OCI-LY7 (cell line): ENCODE measurements around the gene HRAS. TPM values are rescaled to one million over a fixed set of nuclear protein-coding genes. Genes with fewer than 3 reads are reported as not detected.

Experiments
- BruUV-seq: library from RNA; stranded (reverse); fragments of 400-500 nt; replicated peaks from 2 replicates; lab custom pipeline; 2021; lab: Mats Ljungman, UMichigan
- CTCF ChIA-PET: fragments of 300-600 bp; sonication (Branson Sonifier 250); formaldehyde crosslinking; loops from one replicate; lab custom pipeline; 2022; ENCODE audit warnings: antibody characterized with exemption; ENCODE audit not compliant: unreplicated experiment; lab: Charles Lee
- POLR2A ChIA-PET: fragments of 300-600 bp; sonication (Branson Sonifier 250); formaldehyde crosslinking; loops from one replicate; lab custom pipeline; 2022; ENCODE audit warnings: antibody characterized with exemption; lab: Charles Lee
- DNase-seq: peaks from one replicate; pipeline ENCODE4 v3.0.0-alpha.2; 2015; ENCODE audit warnings: low spot score
- H2AFZ ChIP-seq: fragments of 200-600 bp; sonication (generic), shearing (Covaris generic); 2 replicates; pipeline ENCODE4 v1.6.1; 2014; ENCODE audit warnings: mild to moderate bottlenecking, antibody characterized with exemption, low read length, moderate library complexity
- H3K27ac ChIP-seq: fragments of 200-600 bp; sonication (generic); 2 replicates; pipeline ENCODE4 v1.5.1; 2014; ENCODE audit warnings: mixed run types, low read depth, mild to moderate bottlenecking, moderate library complexity, low read length, inconsistent platforms; ENCODE audit not compliant: poor library complexity, severe bottlenecking
- H3K36me3 ChIP-seq: fragments of 200-600 bp; sonication (generic); 2 replicates; pipeline ENCODE4 v1.6.1; 2014; ENCODE audit warnings: mild to moderate bottlenecking, antibody characterized with exemption, low read length, moderate library complexity, mixed read lengths; ENCODE audit not compliant: insufficient read depth
- H3K4me1 ChIP-seq: fragments of 200-600 bp; sonication (generic); 2 replicates; pipeline ENCODE4 v1.5.1; 2014; ENCODE audit warnings: mild to moderate bottlenecking, low read length; ENCODE audit not compliant: insufficient read depth, poor library complexity, severe bottlenecking
- H3K4me2 ChIP-seq: fragments of 200-600 bp; sonication (generic); 2 replicates; pipeline ENCODE4 v1.6.1; 2014; ENCODE audit warnings: mild to moderate bottlenecking, low read length
- H3K4me3 ChIP-seq: fragments of 200-600 bp; sonication (generic); 2 replicates; pipeline ENCODE4 v1.5.1; 2014; ENCODE audit warnings: mild to moderate bottlenecking, low read depth, low read length; ENCODE audit not compliant: poor library complexity, severe bottlenecking
- H3K79me2 ChIP-seq: fragments of 200-600 bp; sonication (generic); 2 replicates; pipeline ENCODE4 v1.6.1; 2016; ENCODE audit warnings: low read depth, mild to moderate bottlenecking, low read length, moderate library complexity, mixed read lengths; ENCODE audit not compliant: insufficient read depth
- H3K9me2 ChIP-seq: fragments of 200-600 bp; sonication (generic); 2 replicates; pipeline ENCODE4 v1.6.1; 2016; ENCODE audit warnings: mild to moderate bottlenecking, low read length, mixed read lengths; ENCODE audit not compliant: insufficient read depth
- H3K9me3 ChIP-seq: fragments of 200-600 bp; sonication (generic); 2 replicates; pipeline ENCODE4 v1.6.1; 2014; ENCODE audit warnings: mild to moderate bottlenecking, mixed run types, low read length, mixed read lengths
- H4K20me1 ChIP-seq: fragments of 200-600 bp; sonication (generic); 2 replicates; pipeline ENCODE4 v1.6.1; 2014; ENCODE audit warnings: mild to moderate bottlenecking, antibody characterized with exemption, low read length, moderate library complexity, mixed read lengths; ENCODE audit not compliant: insufficient read depth
- CTCF ChIP-seq: fragments of 200-600 bp; sonication (generic); conservative IDR thresholded peaks from 2 replicates; pipeline ENCODE4 v1.5.1; 2014; ENCODE audit warnings: mild to moderate bottlenecking, antibody characterized with exemption, low read length, moderate library complexity, mixed read lengths
- EZH2phosphoT487 ChIP-seq: fragments of 200-600 bp; sonication (generic); IDR thresholded peaks from 2 replicates; pipeline ENCODE4 v1.6.1; 2018; ENCODE audit warnings: low read depth, borderline replicate concordance, mild to moderate bottlenecking, mixed run types, antibody characterized with exemption, low read length, moderate library complexity, mixed read lengths
- intact Hi-C: fragments of 100-400 bp; cut with micrococcal nuclease; formaldehyde crosslinking; loops from one replicate; pipeline ENCODE4 v1.10.0; 2022; ENCODE audit not compliant: unreplicated experiment
- total RNA-seq, 2 experiments: library from RNA; depleted of rRNA in 1 of 2; stranded (reverse); fragments of >200 nt in 1 of 2; shearing (Covaris generic) in 1 of 2; gene quantifications; 2 replicates each; pipeline ENCODE4 v1.2.3, GENCODE V29; 2014 to 2022

HRAS gene
- total RNA-seq, 2 experiments from 2014 or later, result 46.9 to 53.0 TPM

DNA sequence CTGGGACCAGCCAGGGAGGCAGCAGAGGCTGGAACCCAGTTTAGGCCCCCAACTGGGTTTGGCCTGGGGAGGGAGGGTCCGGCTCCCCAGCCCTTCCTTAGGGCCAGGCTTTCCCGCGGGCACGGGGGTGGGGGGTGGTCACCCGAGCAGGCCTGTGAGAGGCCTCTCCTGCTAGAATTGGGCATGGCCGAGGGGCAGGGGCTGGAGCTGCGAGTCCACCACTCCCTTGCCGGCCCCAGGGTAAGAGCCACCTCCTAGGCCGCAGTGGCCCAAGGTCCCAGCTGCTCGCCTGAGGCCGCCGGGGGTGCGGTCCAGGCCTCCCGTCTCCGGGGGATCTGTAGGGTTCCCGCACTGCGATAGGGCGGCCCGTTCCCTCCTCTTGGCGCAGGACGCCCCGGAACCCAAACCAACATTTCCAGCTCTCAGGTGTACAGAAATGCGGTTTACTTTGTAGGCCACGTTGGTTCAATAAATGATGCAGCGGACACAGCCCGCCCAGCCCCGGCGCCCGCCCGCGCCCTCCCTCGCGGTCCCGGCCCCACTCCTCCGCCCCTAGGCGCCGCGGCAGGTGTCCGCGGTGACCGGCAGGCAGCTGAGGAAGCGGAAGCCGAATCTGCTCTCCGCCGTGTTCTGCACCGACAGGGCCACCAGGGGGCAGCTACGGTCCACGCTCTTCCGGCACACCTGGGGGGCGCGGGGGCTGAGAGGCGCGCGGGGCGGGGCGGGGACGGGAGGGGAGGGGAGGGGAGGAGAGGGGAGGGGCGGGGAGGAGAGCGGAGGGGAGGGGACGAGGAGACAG, 19.3 kb upstream of the HRAS start:
- H3K4me3 ChIP-seq, result peak overlapping the region; percentile 41
- no peaks in the 10 kb centered on the region for H4K20me1 ChIP-seq
- ChIA-PET CTCF (interaction anchor here (0.6 kb wide), 2 partner anchors 170 to 209 kb away, joined by 3 to 9 read pairs; no protein-coding TSS in a partner anchor), POLR2A (interaction anchor here (1.0 to 1.1 kb wide), 2 partner anchors 21 to 140 kb away, joined by 3 to 4 read pairs; partner anchors contain the start of gene SIGIRR)
- intact Hi-C loops, result loop anchor here (5.0 kb wide), 1 partner anchor 168 kb away; no protein-coding TSS in a partner anchor
- peak; percentile 61 for TF ChIP-seq CTCF
- no peak for TF ChIP-seq EZH2phosphoT487
- H3K27ac ChIP-seq, result no peak overlapping the region
- peak; percentile 91 for DNase-seq
- no peaks in the 10 kb centered on the region for H3K36me3 ChIP-seq
- no peaks in the 10 kb centered on the region for H3K79me2 ChIP-seq
- H3K9me3 ChIP-seq, result no peaks in the 10 kb centered on the region
- H2AFZ ChIP-seq, result no peak overlapping the region; the same call in 1 of the 2 replicates
- H3K4me2 ChIP-seq, result peak overlapping the region; percentile 93
- no TSS peak for BruUV-seq
- no peaks in the 10 kb centered on the region for H3K9me2 ChIP-seq
- H3K4me1 ChIP-seq, result peaks cover 29% of the 10 kb centered on the region

DNA sequence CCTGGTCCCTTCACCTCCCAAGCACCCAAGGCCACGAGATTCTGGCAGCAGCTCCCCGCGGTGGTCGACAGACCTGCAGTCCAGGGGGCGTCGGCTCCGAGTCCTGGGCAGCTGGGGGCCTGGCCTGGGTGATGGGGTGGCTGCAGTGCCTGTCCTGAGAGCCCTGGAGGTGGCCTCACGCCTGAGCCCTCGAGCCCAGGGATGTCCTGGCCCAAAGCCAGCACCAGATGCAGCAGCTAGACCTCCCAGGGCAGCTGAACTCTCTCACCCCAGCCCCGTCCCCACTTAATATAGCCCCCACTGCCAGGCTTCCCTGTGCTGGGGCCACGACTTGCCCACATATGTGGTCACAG, 18.6 kb upstream of the HRAS start:
- intact Hi-C loops, result no loop called here
- no peak overlapping the region for H2AFZ ChIP-seq
- no peaks in the 10 kb centered on the region for H3K79me2 ChIP-seq
- no peak overlapping the region for H3K4me3 ChIP-seq
- no TSS peak for BruUV-seq
- TF ChIP-seq EZH2phosphoT487 (no peak), CTCF (no peak)
- H4K20me1 ChIP-seq, result no peaks in the 10 kb centered on the region
- no peak overlapping the region for H3K4me2 ChIP-seq
- H3K4me1 ChIP-seq, result peaks cover 31% of the 10 kb centered on the region
- POLR2A ChIA-PET, result no interaction called here
- H3K9me3 ChIP-seq, result no peaks in the 10 kb centered on the region
- no peaks in the 10 kb centered on the region for H3K36me3 ChIP-seq
- no peaks in the 10 kb centered on the region for H3K9me2 ChIP-seq
- CTCF ChIA-PET, result no interaction called here
- DNase-seq, result no peak
- no peak overlapping the region for H3K27ac ChIP-seq
